Left lung (tissue), 10 donors: ENCODE measurements around the gene RBM39. TPM values are rescaled to one million over a fixed set of nuclear protein-coding genes. Genes with fewer than 3 reads are reported as not detected.
"Not testable (repeated sequence)": the region's sequence is repeated elsewhere in the genome, so short reads cannot be mapped to it uniquely, and the experiment has no call there.

Source experiments
- ATAC-seq: fragments of 200-7000 bp; cut with Tn5 transposase; one replicate; pipeline ENCODE4 v1.9.1; 2020; ENCODE audit warnings: moderate library complexity
- DNase-seq, 4 donors: peaks; one replicate each; pipeline ENCODE4 v3.0.0-alpha.2; 2013 to 2020
- H3K27ac ChIP-seq, 2 donors: fragments of 200-600 bp; sonication (generic) in 1 of 2; one replicate each; pipeline versions ENCODE4 v1.5.0 to v1.8.0; 2020 to 2021
- H3K27me3 ChIP-seq, 2 donors: fragments of 200-600 bp; sonication (generic) in 1 of 2; one replicate each; pipeline versions ENCODE4 v1.5.0 to v1.8.0; 2020 to 2021
- H3K36me3 ChIP-seq, 2 donors: fragments of 200-600 bp; sonication (generic) in 1 of 2; one replicate each; pipeline versions ENCODE4 v1.5.0 to v1.8.0; 2020 to 2021
- H3K4me1 ChIP-seq, 2 donors: fragments of 200-600 bp; one replicate each; pipeline ENCODE4 v1.8.0; 2021
- H3K4me3 ChIP-seq, 2 donors: fragments of 200-600 bp; sonication (generic) in 1 of 2; one replicate each; pipeline versions ENCODE4 v1.5.0 to v1.8.0; 2020 to 2021; ENCODE audit warnings: mild to moderate bottlenecking in 1 of 2
- H3K9me3 ChIP-seq, 2 donors: fragments of 200-600 bp; sonication (generic) in 1 of 2; one replicate each; pipeline versions ENCODE4 v1.5.0 to v1.8.0; 2020 to 2021
- CTCF ChIP-seq, 2 donors: fragments of 200-600 bp; sonication (generic) in 1 of 2; IDR thresholded peaks; one replicate each; pipeline versions ENCODE4 v1.5.0 to v1.8.0; 2021; ENCODE audit warnings: antibody characterized with exemption in 2 of 2
- intact Hi-C, 2 donors: fragments of 100-400 bp; cut with DNase I; formaldehyde crosslinking; loops; one replicate each; pipeline versions ENCODE4 v1.11.2 to v1.14.2; 2022
- polyA plus RNA-seq, 6 donors: library from polyadenylated mRNA; unstranded; fragments of 120-200 nt; gene quantifications; one replicate each; pipeline ENCODE4 v1.2.1, GENCODE V29; 2013; ENCODE audit not compliant: insufficient read length in 6 of 6
- total RNA-seq, 2 donors: library from RNA; stranded (reverse); fragmentation: NEBNext Ultra II Directional; extraction: Animal tissue kit (Norgen Biotek cat#: 25700); gene quantifications; one replicate each; pipeline ENCODE4 v1.2.1, GENCODE V29; 2021
- donor health status: DM: no; HTN: yes; CAD: no.
- donor health status: DM: no; HTN: no; CAD: no.

The RBM39 gene
- total and polyA plus RNA-seq, 8 donors: 242 to 744 (median 685) TPM

- H3K9me3 ChIP-seq: no peaks in the 10 kb centered on the region
- H3K27ac ChIP-seq: no peak overlapping the region
- ATAC-seq: no peak
- no peak for TF ChIP-seq CTCF (IDR thresholded peaks at IDR 0.05)
- no peaks in the 10 kb centered on the region for H3K4me1 ChIP-seq
- intact Hi-C loops: no loop called here
- H3K4me3 ChIP-seq: no peak overlapping the region
- DNase-seq: no peak
- no peaks in the 10 kb centered on the region for H3K36me3 ChIP-seq
- H3K27me3 ChIP-seq: no peaks in the 10 kb centered on the region
These were observed 14.3 kb upstream of the RBM39 start for GRCh38 chr20:35756404-35756803.

GRCh38 chr20:35750611-35751010 lies 8.6 kb upstream of the RBM39 start:
- Histone ChIP-seq H3K4me1 (no peaks in the 10 kb centered on the region), H3K27ac (no peak overlapping the region), H3K27me3 (no peaks in the 10 kb centered on the region), H3K36me3 (no peaks in the 10 kb centered on the region), H3K9me3 (no peaks in the 10 kb centered on the region), H3K4me3 (no peak overlapping the region)
- no peak for TF ChIP-seq CTCF (IDR thresholded peaks at IDR 0.05)
- DNase-seq: no peak
- intact Hi-C loops: no loop called here
- ATAC-seq: no peak

GRCh38 chr20:35744492-35744841 lies 2.4 kb upstream of the RBM39 start:
- DNase-seq, ATAC-seq, H3K27me3 ChIP-seq, H3K9me3 ChIP-seq, intact Hi-C loops: not testable (repeated sequence)
- peak overlapping the region in 1 of 2 donors; percentile 91 for H3K4me3 ChIP-seq
- peaks cover 20 to 32% of the 10 kb centered on the region in 2 donors for H3K4me1 ChIP-seq
- H3K27ac ChIP-seq: peak overlapping the region; percentile 98 to 99
- peaks cover 4 to 12% of the 10 kb centered on the region in 2 donors for H3K36me3 ChIP-seq

GRCh38 chr20:35743693-35744491 lies 1.8 kb upstream of the RBM39 start:
- peak overlapping the region; percentile 98 to 99 for H3K27ac ChIP-seq
- TF ChIP-seq CTCF (IDR thresholded peaks at IDR 0.05): no peak
- no peaks in the 10 kb centered on the region for H3K9me3 ChIP-seq
- no peaks in the 10 kb centered on the region for H3K27me3 ChIP-seq
- intact Hi-C loops: no loop called here
- no peak for ATAC-seq
- peaks cover 4 to 18% of the 10 kb centered on the region in 2 donors for H3K36me3 ChIP-seq
- peaks cover 26 to 38% of the 10 kb centered on the region in 2 donors for H3K4me1 ChIP-seq
- peak overlapping the region in 1 of 2 donors; percentile 91 for H3K4me3 ChIP-seq
- DNase-seq: no peak

GRCh38 chr20:35742741-35743523 lies 872 bp upstream of the RBM39 start:
- peak overlapping the region; percentile 98 to 99 for H3K27ac ChIP-seq
- H3K27me3 ChIP-seq: no peaks in the 10 kb centered on the region
- ATAC-seq: peak; percentile 24
- H3K9me3 ChIP-seq: no peaks in the 10 kb centered on the region
- peak in 1 of 4 donors; percentile 25 for DNase-seq
- H3K4me1 ChIP-seq: peaks cover 31 to 47% of the 10 kb centered on the region in 2 donors
- no peak for TF ChIP-seq CTCF (IDR thresholded peaks at IDR 0.05)
- peak overlapping the region; percentile 42 to 91 for H3K4me3 ChIP-seq
- H3K36me3 ChIP-seq: peaks cover 4 to 27% of the 10 kb centered on the region in 2 donors
- intact Hi-C loops: no loop called here
